Measurements from ENCODE around the gene KIAA0825. TPM values are rescaled to one million over a fixed set of nuclear protein-coding genes. Genes with fewer than 3 reads are reported as not detected.

Gene KIAA0825
- total and polyA plus RNA-seq, 8 donors, result 0.29 to 15.6 (median 1.5) TPM

DNA sequence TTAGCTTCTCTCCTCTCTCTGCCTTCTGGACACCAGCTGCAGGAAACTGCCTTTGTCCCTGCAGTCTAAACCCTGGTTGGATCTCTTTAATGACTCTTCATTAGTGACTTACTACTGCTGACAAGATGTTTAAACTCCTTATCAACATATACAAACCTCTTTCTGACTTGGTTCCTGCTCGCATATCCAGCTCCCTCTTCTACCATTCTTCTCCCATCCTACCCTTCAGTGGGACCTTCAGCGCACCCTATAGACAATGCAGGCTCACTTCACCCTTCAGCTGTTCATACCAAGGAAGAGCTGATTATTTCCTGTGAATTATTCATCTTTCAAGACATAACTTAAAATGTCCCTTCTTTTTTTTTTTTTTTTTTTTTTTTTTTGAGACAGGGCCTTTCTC lies 436.5 kb downstream of the KIAA0825 start:
- 32 to 62% (median 58%) methylated on average over 2 of the region's 2 CpGs for WGBS, 5 donors
- H3K9me3 ChIP-seq, result no peaks in the 10 kb centered on the region
- H3K4me3 ChIP-seq, result no peak overlapping the region
- no peaks in the 10 kb centered on the region for H3K36me3 ChIP-seq
- no peak overlapping the region for H3K27ac ChIP-seq
- peak in 1 of 2 donors; percentile 13 for DNase-seq
- H3K4me1 ChIP-seq, result no peaks in the 10 kb centered on the region
- TF ChIP-seq POLR2A (IDR thresholded peaks at IDR 0.05) (no peak), EP300 (IDR thresholded peaks at IDR 0.05) (no peak), POLR2AphosphoS5 (IDR thresholded peaks at IDR 0.05) (no peak)
- TF ChIP-seq, protein P1, sequence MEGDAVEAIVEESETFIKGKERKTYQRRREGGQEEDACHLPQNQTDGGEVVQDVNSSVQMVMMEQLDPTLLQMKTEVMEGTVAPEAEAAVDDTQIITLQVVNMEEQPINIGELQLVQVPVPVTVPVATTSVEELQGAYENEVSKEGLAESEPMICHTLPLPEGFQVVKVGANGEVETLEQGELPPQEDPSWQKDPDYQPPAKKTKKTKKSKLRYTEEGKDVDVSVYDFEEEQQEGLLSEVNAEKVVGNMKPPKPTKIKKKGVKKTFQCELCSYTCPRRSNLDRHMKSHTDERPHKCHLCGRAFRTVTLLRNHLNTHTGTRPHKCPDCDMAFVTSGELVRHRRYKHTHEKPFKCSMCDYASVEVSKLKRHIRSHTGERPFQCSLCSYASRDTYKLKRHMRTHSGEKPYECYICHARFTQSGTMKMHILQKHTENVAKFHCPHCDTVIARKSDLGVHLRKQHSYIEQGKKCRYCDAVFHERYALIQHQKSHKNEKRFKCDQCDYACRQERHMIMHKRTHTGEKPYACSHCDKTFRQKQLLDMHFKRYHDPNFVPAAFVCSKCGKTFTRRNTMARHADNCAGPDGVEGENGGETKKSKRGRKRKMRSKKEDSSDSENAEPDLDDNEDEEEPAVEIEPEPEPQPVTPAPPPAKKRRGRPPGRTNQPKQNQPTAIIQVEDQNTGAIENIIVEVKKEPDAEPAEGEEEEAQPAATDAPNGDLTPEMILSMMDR (IDR thresholded peaks at IDR 0.05), result no peak
- intact Hi-C loops (cut with DNase I; ENCODE audit: low total_unique reads), result no loop called here
- no peaks in the 10 kb centered on the region for H3K27me3 ChIP-seq

DNA sequence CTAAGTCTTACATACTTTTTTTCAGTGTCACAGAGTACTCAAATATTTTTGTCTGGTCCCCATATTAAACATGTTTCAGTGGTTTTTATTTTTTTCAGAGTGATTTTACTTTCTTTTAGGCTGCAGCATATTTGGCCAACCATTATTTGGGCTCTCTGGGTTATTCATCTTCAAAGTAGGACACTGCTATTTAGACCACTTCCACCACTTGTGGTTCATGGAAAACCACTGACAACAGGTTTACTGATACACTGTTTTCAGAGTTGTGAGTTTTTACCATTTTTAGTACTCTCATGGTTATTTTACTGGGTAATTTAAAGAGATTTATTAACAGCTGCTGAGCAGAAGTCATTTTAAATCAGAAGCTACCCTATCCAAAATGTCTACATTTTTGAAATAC lies 437.6 kb downstream of the KIAA0825 start:
- H3K4me3 ChIP-seq, result no peak overlapping the region
- no peaks in the 10 kb centered on the region for H3K27me3 ChIP-seq
- no peaks in the 10 kb centered on the region for H3K36me3 ChIP-seq
- no peaks in the 10 kb centered on the region for H3K9me3 ChIP-seq
- intact Hi-C loops (cut with DNase I; ENCODE audit: low total_unique reads), result no loop called here
- no peak for DNase-seq
- TF ChIP-seq, protein P1 (IDR thresholded peaks at IDR 0.05), result no peak
- no peak for TF ChIP-seq POLR2AphosphoS5 (IDR thresholded peaks at IDR 0.05)
- no peak for TF ChIP-seq POLR2A (IDR thresholded peaks at IDR 0.05)
- TF ChIP-seq EP300 (IDR thresholded peaks at IDR 0.05), result no peak
- no peaks in the 10 kb centered on the region for H3K4me1 ChIP-seq
- no peak overlapping the region for H3K27ac ChIP-seq

DNA sequence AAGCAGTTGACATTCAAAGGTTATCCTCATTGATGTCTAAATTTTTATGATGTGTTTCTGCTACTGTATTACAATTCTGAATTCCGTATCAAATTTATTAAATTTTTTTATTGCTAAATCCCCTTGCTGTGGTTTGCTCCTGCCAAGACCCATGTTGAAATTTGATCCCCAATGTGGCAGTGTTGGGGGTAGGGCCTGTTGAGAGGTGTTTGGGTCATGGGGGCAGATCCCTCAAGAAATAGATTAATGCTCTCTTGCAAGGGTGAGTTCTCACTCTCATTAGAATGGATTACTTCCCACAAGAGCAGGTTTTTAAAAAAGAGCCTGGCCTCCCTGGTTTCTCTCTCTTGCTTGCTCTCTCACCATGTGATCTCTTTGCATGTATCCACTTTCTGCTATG lies 442.5 kb downstream of the KIAA0825 start:
- no peaks in the 10 kb centered on the region for H3K9me3 ChIP-seq
- H3K4me3 ChIP-seq, result no peak overlapping the region
- no peak for DNase-seq
- no peak overlapping the region for H3K27ac ChIP-seq
- TF ChIP-seq, protein P1 (IDR thresholded peaks at IDR 0.05), result no peak
- TF ChIP-seq EP300 (IDR thresholded peaks at IDR 0.05), result no peak
- TF ChIP-seq POLR2A (IDR thresholded peaks at IDR 0.05), result no peak
- no peak for TF ChIP-seq POLR2AphosphoS5 (IDR thresholded peaks at IDR 0.05)
- no peaks in the 10 kb centered on the region for H3K4me1 ChIP-seq
- H3K27me3 ChIP-seq, result no peaks in the 10 kb centered on the region
- H3K36me3 ChIP-seq, result no peaks in the 10 kb centered on the region
- intact Hi-C loops (cut with DNase I; ENCODE audit: low total_unique reads), result no loop called here
- 91 to 98% (median 95%) methylated on average over 1 of the region's 1 CpG for WGBS, 5 donors

DNA sequence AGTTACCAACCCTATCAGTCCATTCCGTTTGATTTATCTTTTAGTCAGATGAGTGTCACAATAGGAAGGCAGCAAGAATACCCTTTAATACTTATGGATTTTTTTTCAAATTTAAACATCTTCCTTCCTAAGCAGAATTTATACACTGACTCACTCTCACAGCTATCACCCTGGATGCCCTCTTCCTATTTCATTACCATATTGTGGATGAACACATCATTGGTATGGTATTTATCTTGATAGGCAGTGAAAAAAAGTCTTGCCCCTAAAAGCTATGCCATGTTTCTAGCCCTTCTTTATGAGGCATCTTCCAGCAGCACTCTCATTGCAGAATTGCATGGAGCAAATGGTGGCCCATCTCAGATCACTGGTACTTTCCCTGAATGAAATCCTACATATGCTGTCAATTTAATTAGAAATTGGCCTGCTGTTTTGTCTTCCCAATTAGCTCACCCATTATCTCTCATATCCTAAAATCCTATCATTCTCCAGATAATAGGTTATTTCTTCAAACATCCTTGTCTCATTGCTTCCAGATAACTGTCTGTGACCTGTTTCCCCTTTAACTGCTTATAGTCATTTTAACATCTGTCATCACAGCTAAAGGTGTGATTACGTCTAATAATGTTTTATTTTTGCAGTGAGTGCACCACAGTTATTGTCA lies 443.5 kb downstream of the KIAA0825 start:
- no peaks in the 10 kb centered on the region for H3K27me3 ChIP-seq
- DNase-seq, result no peak
- no peak overlapping the region for H3K4me3 ChIP-seq
- TF ChIP-seq POLR2A (IDR thresholded peaks at IDR 0.05), result no peak
- no peak for TF ChIP-seq POLR2AphosphoS5 (IDR thresholded peaks at IDR 0.05)
- TF ChIP-seq, protein P1 (IDR thresholded peaks at IDR 0.05), result no peak
- no peak for TF ChIP-seq EP300 (IDR thresholded peaks at IDR 0.05)
- WGBS, 5 donors, result 84 to 91% (median 86%) methylated on average over 2 of the region's 2 CpGs
- no peaks in the 10 kb centered on the region for H3K36me3 ChIP-seq
- no peak overlapping the region for H3K27ac ChIP-seq
- no peaks in the 10 kb centered on the region for H3K4me1 ChIP-seq
- intact Hi-C loops (cut with DNase I; ENCODE audit: low total_unique reads), result no loop called here
- H3K9me3 ChIP-seq, result no peaks in the 10 kb centered on the region
